Stimulated activated CD4-positive, alpha-beta T cell treated with anti-CD3 and anti-CD28 coated beads, Interleukin-15, amount 100 ng/mL, for 24 hours (primary cell): ENCODE results near the gene TGIF1.
A peak's percentile ranks its signal among the peaks of the same experiment; 100 is the strongest.
"Not testable (repeated sequence)": the region's sequence is repeated elsewhere in the genome, so short reads cannot be mapped to it uniquely, and the experiment has no call there.

Experiments used
- DNase-seq: peaks from one replicate; pipeline ENCODE4 v3.0.0-alpha.2; 2020

The TGIF1 gene

DNA sequence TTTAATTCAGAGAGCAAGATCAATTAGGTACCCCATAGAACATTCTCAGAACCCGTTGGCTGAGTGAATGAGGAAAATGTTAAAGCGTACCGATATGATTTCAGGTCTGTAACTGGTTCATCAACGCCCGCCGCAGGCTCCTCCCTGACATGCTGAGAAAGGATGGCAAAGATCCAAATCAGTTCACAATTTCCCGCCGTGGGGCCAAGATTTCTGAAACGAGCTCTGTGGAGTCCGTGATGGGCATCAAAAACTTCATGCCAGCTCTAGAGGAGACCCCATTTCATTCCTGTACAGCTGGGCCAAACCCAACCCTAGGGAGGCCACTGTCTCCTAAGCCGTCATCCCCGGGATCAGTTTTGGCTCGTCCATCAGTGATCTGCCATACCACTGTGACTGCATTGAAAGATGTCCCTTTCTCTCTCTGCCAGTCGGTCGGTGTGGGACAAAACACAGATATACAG lies 7.3 kb downstream of the TGIF1 start:
- no peak for DNase-seq

- no peak for DNase-seq
Observed at GRCh38 chr18:3458378-3458777, 8.4 kb downstream of the TGIF1 start.

DNA sequence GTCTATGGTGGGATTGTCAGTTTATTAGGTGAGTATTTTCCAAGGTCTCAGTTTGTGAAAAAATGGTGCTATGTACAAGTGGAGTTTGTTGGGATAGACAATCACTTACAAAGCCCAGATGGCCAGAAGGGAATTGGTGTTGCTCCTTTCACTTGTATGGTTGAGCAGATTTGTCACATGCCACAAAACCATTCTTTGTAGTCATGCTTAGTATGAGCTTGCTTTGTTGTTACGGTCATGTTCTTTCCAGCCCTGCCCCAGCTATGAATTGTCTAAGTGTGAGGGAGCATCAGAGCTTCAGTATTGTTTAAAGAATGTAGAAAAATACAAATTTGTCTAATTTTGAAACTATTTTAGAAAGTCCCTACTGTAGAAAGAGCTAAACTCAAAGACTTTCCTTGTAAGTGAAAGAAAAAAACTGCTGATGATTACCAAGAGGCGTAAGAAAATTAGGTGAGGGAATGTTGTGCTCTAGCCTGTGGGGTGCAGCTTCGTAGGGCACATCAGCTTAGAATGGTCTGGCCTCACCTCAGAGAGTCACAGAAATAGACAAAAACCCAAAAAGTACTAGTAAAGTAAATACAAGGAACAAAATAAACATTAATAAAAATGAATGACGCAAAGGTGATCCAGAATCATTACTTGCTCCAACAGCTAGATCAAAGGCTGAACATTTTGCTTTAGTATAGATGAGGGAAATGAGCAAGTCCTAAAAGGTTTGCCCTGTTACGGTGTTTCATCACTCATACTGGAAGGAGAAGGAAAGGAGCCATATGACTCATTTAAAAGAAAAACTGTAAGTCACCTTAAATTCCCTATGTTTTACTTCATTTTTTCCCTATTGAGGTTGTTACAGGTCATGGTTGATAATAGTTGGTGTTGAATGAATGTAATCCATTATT lies 9.2 kb downstream of the TGIF1 start:
- DNase-seq = peak; percentile 20

DNA sequence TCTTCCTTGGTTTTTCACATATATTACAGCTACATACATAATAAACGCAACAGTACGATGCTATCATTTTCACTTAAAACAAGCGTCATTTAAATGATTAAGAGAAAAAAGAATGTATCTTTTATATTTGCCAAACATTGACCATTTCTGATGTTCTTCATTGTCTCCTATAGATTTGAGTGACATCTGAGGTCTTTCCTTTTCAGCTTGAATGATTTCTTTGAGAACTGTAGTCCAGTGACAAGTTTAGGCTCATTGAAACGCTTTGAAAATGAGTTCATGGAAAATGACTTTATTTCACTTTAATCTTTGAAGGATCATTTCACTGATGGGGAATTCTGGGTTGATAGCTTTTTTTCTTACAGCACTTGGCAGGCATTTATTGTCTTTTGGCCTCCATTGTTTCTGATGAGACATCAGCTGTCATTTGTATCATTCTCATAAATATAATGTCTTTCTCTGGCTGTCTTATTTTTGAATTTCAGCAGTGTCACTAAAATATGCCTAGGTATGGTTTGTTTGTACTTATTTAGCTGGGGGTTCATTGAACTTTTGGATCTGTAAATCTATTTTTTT lies 10.9 kb downstream of the TGIF1 start:
- no peak for DNase-seq

- no peak for DNase-seq
Observed at GRCh38 chr18:3461704-3462103, 11.7 kb downstream of the TGIF1 start.

GRCh38 chr18:3463051-3463450 lies 13.1 kb downstream of the TGIF1 start:
- no peak for DNase-seq

- no peak for DNase-seq
Observed at GRCh38 chr18:3466045-3466444, 16.1 kb downstream of the TGIF1 start.

DNA sequence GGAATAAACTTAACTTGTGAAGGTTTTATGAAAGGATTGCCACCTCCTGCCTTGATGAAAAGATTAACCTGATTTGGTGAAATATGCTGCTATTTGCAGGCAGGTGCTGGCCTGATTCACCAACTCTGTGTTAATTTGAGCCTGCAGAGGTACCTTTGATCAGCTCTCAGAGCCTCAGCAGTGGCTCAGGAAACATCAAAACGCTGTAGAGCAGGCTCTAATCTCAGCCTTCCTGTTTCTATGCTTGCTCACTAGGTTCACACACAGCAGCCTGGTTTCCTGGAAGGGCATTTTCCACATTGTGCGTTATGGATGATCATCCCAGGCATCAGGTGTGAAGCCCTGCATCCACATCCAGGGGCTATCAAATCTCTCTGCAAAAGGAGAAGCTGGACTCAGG lies 16.9 kb downstream of the TGIF1 start:
- no peak for DNase-seq

GRCh38 chr18:3468066-3468705 lies 18.2 kb downstream of the TGIF1 start:
- DNase-seq = no peak

- no peak for DNase-seq
Observed at GRCh38 chr18:3468833-3469232, 18.9 kb downstream of the TGIF1 start.

DNA sequence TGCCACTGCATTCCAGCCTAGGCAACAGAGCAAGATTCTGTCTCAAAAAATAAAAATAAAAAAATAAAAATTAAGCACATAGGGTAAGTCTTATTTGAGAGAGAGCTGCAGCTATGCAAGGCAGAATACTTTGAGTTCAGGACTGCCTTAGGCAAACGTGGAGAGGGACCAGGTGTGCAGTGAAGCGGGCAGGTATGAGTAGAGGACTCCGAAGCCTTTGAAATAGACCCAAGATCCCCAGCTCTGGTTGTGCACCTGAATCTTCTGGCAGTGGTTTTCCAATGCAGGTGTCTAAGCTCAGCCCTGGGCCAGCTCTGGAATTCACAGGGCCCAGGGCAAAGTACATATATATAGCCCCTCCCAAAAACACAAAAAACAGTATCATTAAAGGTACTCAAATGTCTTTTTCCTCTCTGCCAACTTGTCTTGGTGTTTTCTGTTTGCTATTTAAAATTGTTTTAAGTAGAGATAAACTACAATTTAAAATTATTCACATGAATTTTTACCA lies 21.2 kb downstream of the TGIF1 start:
- no peak for DNase-seq

GRCh38 chr18:3472121-3472520 lies 22.1 kb downstream of the TGIF1 start:
- not testable (repeated sequence) for DNase-seq

DNA sequence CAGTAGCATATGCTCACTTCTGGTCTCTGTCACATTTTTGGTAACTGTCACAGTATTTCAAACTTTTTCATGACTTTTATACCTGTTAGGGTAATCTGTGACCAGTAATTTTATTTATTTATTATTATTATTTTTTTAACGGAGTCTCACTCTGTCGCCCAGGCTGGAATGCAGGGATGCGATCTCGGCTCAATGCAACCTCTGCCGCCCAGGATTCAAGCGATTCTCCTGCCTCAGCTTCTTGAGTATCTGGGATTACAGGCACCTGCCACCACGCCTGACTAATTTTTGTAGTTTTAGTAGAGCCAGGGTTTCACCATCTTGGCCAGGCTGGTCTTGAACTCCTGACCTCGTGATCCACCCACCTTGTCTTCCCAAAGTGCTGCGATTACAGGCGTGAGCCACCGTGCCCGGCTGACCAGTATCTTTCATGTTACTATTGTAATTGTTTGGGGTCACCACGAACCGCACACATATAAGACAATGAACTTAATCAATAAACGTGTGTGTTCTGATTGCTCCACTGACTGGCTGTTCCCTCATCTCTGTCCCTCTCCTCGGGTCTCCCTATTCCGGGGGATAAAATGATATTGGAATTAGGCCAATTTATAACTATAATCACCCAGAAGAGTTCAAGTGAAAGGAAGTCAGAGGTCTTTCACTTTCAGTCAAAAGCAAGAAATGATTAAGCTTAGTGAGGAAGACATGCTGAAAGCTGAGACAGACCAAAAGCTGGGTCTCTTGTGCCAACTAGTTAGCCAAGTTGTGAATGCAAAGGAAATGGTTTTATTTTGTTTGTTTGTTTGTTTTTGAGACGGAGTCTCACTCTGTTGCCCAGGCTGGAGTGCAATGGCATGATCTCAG lies 22.9 kb downstream of the TGIF1 start:
- DNase-seq = no peak

- no peak for DNase-seq
Observed at GRCh38 chr18:3478262-3478978, 28.4 kb downstream of the TGIF1 start.

GRCh38 chr18:3479978-3480509 lies 30.1 kb downstream of the TGIF1 start:
- DNase-seq = no peak

GRCh38 chr18:3480827-3481573 lies 31.0 kb downstream of the TGIF1 start:
- DNase-seq = no peak

DNA sequence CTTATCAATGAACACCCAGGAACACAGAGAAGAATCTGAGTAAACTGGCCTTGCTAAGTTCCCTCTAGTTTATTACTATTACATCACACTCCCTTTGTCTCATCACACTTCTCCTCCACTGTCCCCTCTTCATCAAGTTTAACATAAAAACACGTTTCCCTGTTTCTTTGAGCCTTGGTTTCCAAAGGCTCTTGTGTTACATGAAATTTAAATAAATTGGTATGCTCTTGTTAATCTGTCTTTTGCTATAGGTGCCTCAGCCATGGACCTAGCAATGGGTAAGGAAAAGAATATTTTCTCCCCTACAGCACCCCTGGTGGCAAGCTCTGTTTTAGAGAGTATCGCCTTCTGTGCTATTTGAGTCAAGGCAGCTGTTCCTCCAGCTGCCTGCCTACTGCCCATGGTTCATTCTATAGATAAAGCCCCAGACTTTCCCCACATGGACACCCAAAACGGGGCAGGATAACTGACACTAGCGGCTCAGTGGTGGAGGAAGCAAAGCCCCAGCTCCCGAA lies 31.8 kb downstream of the TGIF1 start:
- DNase-seq = peak; percentile 12

DNA sequence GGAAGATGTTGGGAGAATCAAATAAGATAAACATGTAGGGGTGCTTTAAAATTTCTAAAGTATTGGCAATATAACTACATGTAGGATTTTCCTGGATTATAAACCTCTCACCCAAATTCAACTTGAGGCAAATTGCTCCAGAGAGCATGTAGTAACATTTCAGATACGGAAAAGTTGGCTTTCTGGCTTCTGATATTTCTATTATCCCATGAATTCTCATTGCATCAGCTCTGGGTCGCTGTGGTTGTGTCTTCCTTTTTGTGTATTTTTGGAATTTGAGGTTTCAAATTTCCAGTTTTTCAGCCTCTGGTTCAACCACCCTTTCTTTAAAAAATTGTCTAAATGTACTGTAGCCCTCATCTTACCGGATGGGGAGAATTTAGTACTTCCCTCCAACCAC lies 32.3 kb downstream of the TGIF1 start:
- DNase-seq = no peak

GRCh38 chr18:3485153-3486149 lies 35.5 kb downstream of the TGIF1 start:
- DNase-seq = no peak
